HEK293 (cell line): ENCODE results near the gene GAMT.

ENCODE experiments used
- CTCF ChIA-PET: fragments of 350-600 bp; formaldehyde crosslinking; extraction: SDS; loops from one replicate; lab custom pipeline; 2021; ENCODE audit warnings: antibody characterized with exemption; lab: Yijun Ruan, JAX
- POLR2A ChIA-PET: fragments of 300-600 bp; formaldehyde crosslinking; extraction: SDS; loops from one replicate; lab custom pipeline; 2020; ENCODE audit warnings: antibody characterized with exemption, inconsistent platforms; lab: Yijun Ruan, JAX
- H3K27ac ChIP-seq: fragments of 200-500 bp; sonication (Bioruptor generic); 2 replicates; pipeline ENCODE4 v1.5.1; 2014; ENCODE audit warnings: low read depth, low read length, control low read depth, inconsistent platforms; ENCODE audit errors: extremely low read depth
- H3K36me3 ChIP-seq, 2 experiments: fragments of 200-500 bp in 1 of 2; sonication (Bioruptor generic) in 1 of 2; 1 replicate in 1 of 2; 2 replicates in 1 of 2; pipeline ENCODE4 v1.5.1; 2014 to 2017; ENCODE audit warnings: inconsistent platforms in 2 of 2, low read length in 2 of 2; ENCODE audit not compliant: control insufficient read depth in 2 of 2, insufficient read depth in 1 of 2
- H3K4me1 ChIP-seq: fragments of 200-500 bp; sonication (Bioruptor generic); 2 replicates; pipeline ENCODE4 v1.5.1; 2014; ENCODE audit warnings: mild to moderate bottlenecking, low read length, inconsistent platforms; ENCODE audit not compliant: control insufficient read depth, insufficient read depth
- H3K4me3 ChIP-seq: 2 replicates; pipeline ENCODE4 v1.5.1; 2011; ENCODE audit warnings: low read depth, mild to moderate bottlenecking, control low read depth, low read length, moderate library complexity
- H3K9me3 ChIP-seq: fragments of 200-500 bp; sonication (Bioruptor generic); 2 replicates; pipeline ENCODE4 v1.5.1; 2014; ENCODE audit warnings: low read depth, low read length, inconsistent platforms; ENCODE audit not compliant: control insufficient read depth, insufficient read depth
- BCL11B ChIP-seq: fragments of 450-650 bp; formaldehyde crosslinking; IDR thresholded peaks from 2 replicates; pipeline ENCODE4 v1.5.1; 2016; ENCODE audit warnings: low read depth, missing biosample characterization, missing genetic modification characterization
- GFI1B ChIP-seq: fragments of 450-650 bp; formaldehyde crosslinking; IDR thresholded peaks from 2 replicates; pipeline ENCODE4 v1.5.1; 2016; ENCODE audit warnings: missing biosample characterization, missing genetic modification characterization
- GLI4 ChIP-seq: fragments of 450-650 bp; formaldehyde crosslinking; IDR thresholded peaks from 2 replicates; pipeline ENCODE4 v1.5.1; 2016; ENCODE audit warnings: missing biosample characterization, missing genetic modification characterization
- GLIS1 ChIP-seq: fragments of 450-650 bp; formaldehyde crosslinking; IDR thresholded peaks from 2 replicates; pipeline ENCODE4 v1.5.1; 2016; ENCODE audit warnings: missing biosample characterization, missing genetic modification characterization
- GLIS2 ChIP-seq: fragments of 450-650 bp; formaldehyde crosslinking; IDR thresholded peaks from 2 replicates; pipeline ENCODE4 v1.5.1; 2016; ENCODE audit warnings: missing biosample characterization, missing genetic modification characterization
- KLF1 ChIP-seq: fragments of 450-650 bp; formaldehyde crosslinking; IDR thresholded peaks from 2 replicates; pipeline ENCODE4 v1.5.1; 2016; ENCODE audit warnings: missing biosample characterization, missing genetic modification characterization
- KLF7 ChIP-seq: fragments of 450-650 bp; formaldehyde crosslinking; IDR thresholded peaks from 2 replicates; pipeline ENCODE4 v1.5.1; 2016; ENCODE audit warnings: missing biosample characterization, missing genetic modification characterization, borderline replicate concordance
- PATZ1 ChIP-seq: fragments of 450-650 bp; formaldehyde crosslinking; IDR thresholded peaks from 2 replicates; pipeline ENCODE4 v1.5.1; 2016; ENCODE audit warnings: missing biosample characterization, missing genetic modification characterization
- SCRT1 ChIP-seq: fragments of 450-650 bp; formaldehyde crosslinking; IDR thresholded peaks from 2 replicates; pipeline ENCODE4 v1.5.1; 2016; ENCODE audit warnings: missing biosample characterization, missing genetic modification characterization, borderline replicate concordance
- SP2 ChIP-seq: fragments of 450-650 bp; formaldehyde crosslinking; IDR thresholded peaks from 2 replicates; pipeline ENCODE4 v1.5.1; 2016; ENCODE audit warnings: missing biosample characterization, missing genetic modification characterization
- SP7 ChIP-seq: fragments of 450-650 bp; formaldehyde crosslinking; IDR thresholded peaks from 2 replicates; pipeline ENCODE4 v1.5.1; 2016; ENCODE audit warnings: missing biosample characterization, missing genetic modification characterization
- ZBTB21 ChIP-seq: fragments of 450-650 bp; formaldehyde crosslinking; IDR thresholded peaks from 2 replicates; pipeline ENCODE4 v1.5.1; 2017; ENCODE audit warnings: missing biosample characterization, missing genetic modification characterization
- ZBTB26 ChIP-seq: fragments of 450-650 bp; formaldehyde crosslinking; optimal IDR thresholded peaks from 2 replicates; pipeline ENCODE3; 2016; ENCODE audit warnings: missing biosample characterization, mild to moderate bottlenecking, missing genetic modification characterization
- ZFP37 ChIP-seq: fragments of 450-650 bp; formaldehyde crosslinking; IDR thresholded peaks from 2 replicates; pipeline ENCODE4 v1.5.1; 2016; ENCODE audit warnings: missing biosample characterization, missing genetic modification characterization
- ZNF10 ChIP-seq: fragments of 450-650 bp; formaldehyde crosslinking; IDR thresholded peaks from 2 replicates; pipeline ENCODE4 v1.5.1; 2017; ENCODE audit warnings: missing biosample characterization, missing genetic modification characterization
- ZNF132 ChIP-seq: fragments of 450-650 bp; formaldehyde crosslinking; IDR thresholded peaks from 2 replicates; pipeline ENCODE4 v1.5.1; 2017; ENCODE audit warnings: missing biosample characterization, missing genetic modification characterization, borderline replicate concordance
- ZNF221 ChIP-seq: fragments of 450-650 bp; formaldehyde crosslinking; IDR thresholded peaks from 2 replicates; pipeline ENCODE4 v1.5.1; 2017; ENCODE audit warnings: missing biosample characterization, missing genetic modification characterization, borderline replicate concordance
- ZNF26 ChIP-seq: fragments of 450-650 bp; formaldehyde crosslinking; IDR thresholded peaks from 2 replicates; pipeline ENCODE4 v1.5.1; 2016; ENCODE audit warnings: missing biosample characterization, missing genetic modification characterization
- ZNF302 ChIP-seq: fragments of 450-650 bp; formaldehyde crosslinking; IDR thresholded peaks from 2 replicates; pipeline ENCODE4 v1.5.1; 2016; ENCODE audit warnings: missing biosample characterization, missing genetic modification characterization, low read depth
- ZNF600 ChIP-seq: fragments of 450-650 bp; formaldehyde crosslinking; IDR thresholded peaks from 2 replicates; pipeline ENCODE4 v1.5.1; 2016; ENCODE audit warnings: missing biosample characterization, missing genetic modification characterization
- ZNF629 ChIP-seq: fragments of 450-650 bp; formaldehyde crosslinking; IDR thresholded peaks from 2 replicates; pipeline ENCODE4 v1.5.1; 2017; ENCODE audit warnings: missing biosample characterization, missing genetic modification characterization
- ZNF658 ChIP-seq: fragments of 450-650 bp; formaldehyde crosslinking; IDR thresholded peaks from 2 replicates; pipeline ENCODE4; 2016; ENCODE audit warnings: missing biosample characterization, missing genetic modification characterization
- ZNF677 ChIP-seq: fragments of 450-650 bp; IDR thresholded peaks from 2 replicates; pipeline ENCODE4 v1.5.0; 2018; ENCODE audit warnings: missing biosample characterization, mild to moderate bottlenecking, missing genetic modification characterization, moderate library complexity
- ZNF692 ChIP-seq: fragments of 450-650 bp; formaldehyde crosslinking; IDR thresholded peaks from 2 replicates; pipeline ENCODE4 v1.5.1; 2016; ENCODE audit warnings: missing biosample characterization, missing genetic modification characterization
- ZNF785 ChIP-seq: fragments of 450-650 bp; formaldehyde crosslinking; IDR thresholded peaks from 2 replicates; pipeline ENCODE4 v1.5.1; 2016; ENCODE audit warnings: missing biosample characterization, missing genetic modification characterization
- ZNF792 ChIP-seq: fragments of 450-650 bp; formaldehyde crosslinking; IDR thresholded peaks from 2 replicates; pipeline ENCODE4 v1.5.1; 2016; ENCODE audit warnings: missing biosample characterization, missing genetic modification characterization
- ZNF830 ChIP-seq: fragments of 450-650 bp; IDR thresholded peaks from 2 replicates; pipeline ENCODE4 v1.5.0; 2018; ENCODE audit warnings: missing biosample characterization, missing genetic modification characterization, low read depth, mild to moderate bottlenecking, moderate library complexity

GAMT gene

GRCh38 chr19:1412323-1412923 is 11.1 kb upstream of the GAMT start:
- H3K9me3 ChIP-seq: no peaks in the 10 kb centered on the region
- peak overlapping the region; percentile 43; the same call in 1 of the 2 replicates for H3K27ac ChIP-seq
- H3K4me3 ChIP-seq: no peak overlapping the region
- peaks cover 31% of the 10 kb centered on the region for H3K4me1 ChIP-seq
- ChIA-PET POLR2A (interaction anchor here (0.9 to 1.1 kb wide), 2 partner anchors 25 to 144 kb away, joined by 3 read pairs; partner anchors contain the start of gene CIRBP), CTCF (no interaction called here)
- TF ChIP-seq SP7 (tag by site-specific recombination) (no peak), ZNF830 (tag by site-specific recombination) (no peak), KLF7 (tag by site-specific recombination) (no peak), ZNF221 (tag by site-specific recombination) (no peak), GLIS1 (tag by site-specific recombination) (0 out of 2 replicates have a peak, but pooled peaks have one; percentile 20), SCRT1 (no peak), ZNF132 (tag by site-specific recombination) (no peak)
- H3K36me3 ChIP-seq: peaks cover 8 to 67% of the 10 kb centered on the region in 2 experiments; a peak in 2 of 3 replicates

GRCh38 chr19:1411255-1412191 is 10.2 kb upstream of the GAMT start:
- ChIA-PET POLR2A (interaction anchor here (0.9 kb wide), 1 partner anchor 143 kb away, joined by 3 read pairs; the partner anchor contains the start of gene CIRBP), CTCF (no interaction called here)
- Histone ChIP-seq H3K9me3 (no peaks in the 10 kb centered on the region), H3K27ac (peak overlapping the region; percentile 8; the same call in 1 of the 2 replicates), H3K4me1 (peaks cover 25% of the 10 kb centered on the region), H3K4me3 (no peak overlapping the region), H3K36me3 (peaks cover 8 to 58% of the 10 kb centered on the region in 2 experiments; a peak in 2 of 3 replicates)
- TF ChIP-seq SP7 (tag by site-specific recombination): 0 out of 2 replicates have a peak, but pooled peaks have one; percentile 10
- TF ChIP-seq ZNF600 (tag by site-specific recombination): peak; percentile 8; the same call in 1 of the 2 replicates
- TF ChIP-seq BCL11B (tag by site-specific recombination): 0 out of 2 replicates have a peak, but pooled peaks have one; percentile 39
- TF ChIP-seq KLF1 (tag by site-specific recombination): peak; percentile 31; the same call in 1 of the 2 replicates
- no peak for TF ChIP-seq ZNF785 (tag by site-specific recombination)
- no peak for TF ChIP-seq ZNF10 (tag by site-specific recombination)
- peak; percentile 88 for TF ChIP-seq ZNF629 (tag by site-specific recombination)
- no peak for TF ChIP-seq ZNF792
- TF ChIP-seq GLIS1 (tag by site-specific recombination): peak; percentile 31; the same call in 1 of the 2 replicates
- no peak for TF ChIP-seq GFI1B (tag by site-specific recombination)
- TF ChIP-seq SP2 (tag by site-specific recombination): peak; percentile 67
- TF ChIP-seq ZNF658 (tag by site-specific recombination): no peak
- no peak for TF ChIP-seq ZBTB26 (tag by site-specific recombination)
- no peak for TF ChIP-seq ZNF26 (tag by site-specific recombination)
- TF ChIP-seq GLI4 (tag by site-specific recombination): no peak
- peak; percentile 62 for TF ChIP-seq GLIS2
- peak; percentile 44 for TF ChIP-seq PATZ1
- TF ChIP-seq ZNF302 (tag by site-specific recombination): no peak
- TF ChIP-seq ZNF692 (tag by site-specific recombination): peak; percentile 68
- peak; percentile 79 for TF ChIP-seq ZBTB21 (tag by site-specific recombination)
- TF ChIP-seq ZNF677 (tag by site-specific recombination): no peak
- TF ChIP-seq ZFP37 (tag by site-specific recombination): no peak
